GM21825 (cell line): ENCODE results near the gene GALNS.

ENCODE experiments used
- ATAC-seq: cut with Tn5 transposase; IDR thresholded peaks from one replicate; pipeline ENCODE4 v1.9.1; 2021; ENCODE audit warnings: mild to moderate bottlenecking, moderate library complexity; ENCODE audit not compliant: unreplicated experiment

GALNS gene

DNA sequence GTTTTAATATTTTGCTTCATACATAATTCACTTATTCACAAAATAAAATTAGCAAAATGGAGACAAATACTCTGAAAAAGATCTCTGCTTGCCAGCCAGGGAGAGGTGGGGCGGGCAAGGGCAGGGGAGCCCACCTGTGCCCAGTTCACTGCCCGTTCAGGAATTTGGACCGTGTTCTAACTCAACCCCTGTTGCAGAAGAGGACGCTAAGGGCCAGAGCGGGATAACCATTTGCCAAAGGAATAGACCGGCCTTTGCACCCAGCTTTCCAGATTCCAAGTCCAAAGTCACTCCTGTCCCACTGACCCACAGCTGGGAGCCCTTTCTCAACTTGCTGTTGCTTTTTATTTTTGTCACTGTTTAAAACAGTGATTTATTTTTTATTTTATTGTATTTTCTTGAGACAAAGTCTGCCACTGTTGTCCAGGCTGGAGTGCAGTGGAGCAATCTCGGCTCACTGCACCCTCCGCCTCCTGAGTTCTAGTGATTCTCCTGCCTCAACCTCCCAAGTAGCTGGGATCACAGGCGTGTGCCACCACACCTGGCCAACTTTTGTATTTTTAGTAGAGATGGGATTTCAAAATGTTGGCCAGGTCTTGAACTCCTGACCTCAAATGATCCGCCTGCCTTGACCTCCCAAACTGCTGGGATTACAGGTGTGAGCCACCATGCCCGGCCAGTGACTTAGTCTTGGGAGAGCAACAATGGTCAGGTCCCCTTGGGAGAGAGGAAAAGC is 69.0 kb downstream of the GALNS start:
- no peak for ATAC-seq

GRCh38 chr16:88785106-88785924 is 71.4 kb downstream of the GALNS start, which contains the start of gene PIEZO1:
Gene PIEZO1, minus strand, starts transcription at chr16:88785220. Its CDS starts 256 bp downstream, at chr16:88784964.
- ATAC-seq, result no peak

- no peak for ATAC-seq
Measured at GRCh38 chr16:88784856-88785105, 72.0 kb downstream of the GALNS start.

- no peak for ATAC-seq
Measured at GRCh38 chr16:88784074-88784855, 72.5 kb downstream of the GALNS start.

- ATAC-seq, result no peak
Measured at GRCh38 chr16:88783391-88784073, 73.2 kb downstream of the GALNS start.

DNA sequence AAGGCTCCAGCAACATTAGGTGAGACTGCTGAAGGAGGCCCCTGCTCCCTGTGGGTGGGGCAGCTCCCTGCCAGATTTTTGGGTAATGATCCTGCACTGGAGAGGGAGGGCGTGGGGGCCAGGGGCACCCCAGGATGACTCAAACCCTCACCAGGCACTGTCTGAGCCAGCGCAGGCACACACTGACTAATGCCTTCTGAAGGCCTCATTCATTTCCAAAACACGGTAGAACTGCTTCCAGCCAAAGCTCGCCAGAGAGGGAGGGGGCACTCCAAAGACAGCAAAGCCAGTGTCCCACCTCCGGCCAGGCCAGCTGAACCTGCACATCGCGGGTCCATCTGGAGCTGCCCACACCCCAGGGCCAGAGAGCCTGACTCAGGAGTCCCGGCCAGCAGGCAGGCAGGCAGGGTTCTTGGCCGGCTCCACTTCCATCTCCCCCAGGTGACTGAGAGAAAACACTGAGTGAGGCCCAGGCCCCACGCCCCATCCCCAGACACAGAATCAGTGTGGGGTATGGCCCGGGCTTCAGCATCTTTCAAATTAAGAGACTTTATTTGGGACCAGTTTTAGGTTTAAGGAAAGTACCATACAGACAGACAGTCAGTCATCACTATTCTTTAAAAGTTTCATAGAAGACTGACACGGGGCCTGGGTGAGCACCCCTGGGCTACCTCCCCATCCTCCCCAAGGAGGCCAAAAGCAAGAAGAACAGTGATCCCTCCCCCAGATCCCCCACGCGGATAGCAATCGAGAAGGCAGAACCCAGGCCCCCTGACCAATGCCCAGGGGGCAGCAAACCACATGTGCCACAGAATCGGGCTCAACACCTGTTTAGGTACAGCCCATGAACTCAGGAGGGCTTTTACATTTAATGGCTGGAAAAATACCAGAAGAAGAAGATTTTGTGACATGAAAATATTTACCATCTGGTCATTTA is 74.0 kb downstream of the GALNS start:
- no peak for ATAC-seq

GRCh38 chr16:88781140-88782077 is 75.3 kb downstream of the GALNS start:
- ATAC-seq, result no peak

DNA sequence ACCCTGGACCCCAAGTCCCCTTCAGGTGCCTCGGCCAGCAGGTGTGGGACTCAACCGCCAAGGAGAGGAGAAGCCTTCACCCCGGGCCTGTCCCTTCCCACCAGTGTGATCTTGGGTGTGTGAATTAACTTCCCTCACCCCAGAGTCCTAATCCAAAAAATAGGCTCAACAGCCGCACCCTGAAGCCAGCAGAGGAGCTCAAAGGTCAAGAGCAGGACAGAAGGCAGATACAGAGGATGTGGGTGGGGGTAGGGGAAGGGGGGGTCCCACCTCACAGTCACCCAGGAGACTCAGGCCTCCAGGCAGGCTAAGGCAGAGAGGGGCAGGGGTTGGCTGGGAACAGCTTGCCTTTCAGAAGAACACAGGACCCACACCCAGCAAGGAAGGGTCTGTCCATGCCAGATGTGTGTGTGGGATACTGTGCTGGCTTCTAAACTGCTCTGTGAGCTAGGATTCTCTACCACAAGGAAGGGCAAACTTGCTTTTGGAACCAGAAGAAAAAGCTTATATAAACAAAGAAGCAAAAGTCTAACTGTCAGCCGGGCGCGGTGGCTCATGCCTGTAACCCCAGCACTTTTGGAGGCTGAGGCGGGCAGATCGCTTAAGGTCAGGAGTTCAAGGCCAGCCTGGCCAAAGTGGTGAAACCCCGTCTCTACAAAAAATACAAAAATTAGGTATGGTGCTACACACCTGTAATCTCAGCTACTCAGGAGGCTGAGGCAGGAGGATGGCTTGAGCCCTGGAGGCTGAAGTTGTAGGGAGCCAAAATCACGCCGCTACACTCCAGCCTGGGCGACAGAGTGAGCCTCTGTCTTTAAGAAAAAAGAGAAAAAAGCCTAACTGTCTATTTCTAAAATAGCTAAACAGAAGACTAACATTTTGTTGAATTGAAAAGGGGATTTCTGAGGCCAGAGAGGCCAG is 76.3 kb downstream of the GALNS start:
- no peak for ATAC-seq

GRCh38 chr16:88779406-88780141 is 77.2 kb downstream of the GALNS start:
- no peak for ATAC-seq

GRCh38 chr16:88778541-88779065 is 78.1 kb downstream of the GALNS start:
- no peak for ATAC-seq

DNA sequence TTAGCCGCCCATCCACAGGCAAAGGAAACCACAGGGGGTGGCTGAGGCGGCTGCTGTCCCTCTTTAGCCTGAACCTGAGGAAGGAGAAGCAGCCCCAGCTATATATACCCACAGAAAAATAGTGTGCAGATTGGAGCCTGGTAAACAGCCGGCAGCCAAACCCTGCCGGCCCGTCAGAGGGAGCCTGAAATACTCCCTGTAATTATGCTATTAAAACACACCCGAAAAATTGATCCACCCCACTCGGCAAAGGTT is 78.5 kb downstream of the GALNS start:
- no peak for ATAC-seq

- no peak for ATAC-seq
Measured at GRCh38 chr16:88777471-88778270, 79.1 kb downstream of the GALNS start.

GRCh38 chr16:88775825-88776224 is 80.9 kb downstream of the GALNS start:
- ATAC-seq, result no peak

DNA sequence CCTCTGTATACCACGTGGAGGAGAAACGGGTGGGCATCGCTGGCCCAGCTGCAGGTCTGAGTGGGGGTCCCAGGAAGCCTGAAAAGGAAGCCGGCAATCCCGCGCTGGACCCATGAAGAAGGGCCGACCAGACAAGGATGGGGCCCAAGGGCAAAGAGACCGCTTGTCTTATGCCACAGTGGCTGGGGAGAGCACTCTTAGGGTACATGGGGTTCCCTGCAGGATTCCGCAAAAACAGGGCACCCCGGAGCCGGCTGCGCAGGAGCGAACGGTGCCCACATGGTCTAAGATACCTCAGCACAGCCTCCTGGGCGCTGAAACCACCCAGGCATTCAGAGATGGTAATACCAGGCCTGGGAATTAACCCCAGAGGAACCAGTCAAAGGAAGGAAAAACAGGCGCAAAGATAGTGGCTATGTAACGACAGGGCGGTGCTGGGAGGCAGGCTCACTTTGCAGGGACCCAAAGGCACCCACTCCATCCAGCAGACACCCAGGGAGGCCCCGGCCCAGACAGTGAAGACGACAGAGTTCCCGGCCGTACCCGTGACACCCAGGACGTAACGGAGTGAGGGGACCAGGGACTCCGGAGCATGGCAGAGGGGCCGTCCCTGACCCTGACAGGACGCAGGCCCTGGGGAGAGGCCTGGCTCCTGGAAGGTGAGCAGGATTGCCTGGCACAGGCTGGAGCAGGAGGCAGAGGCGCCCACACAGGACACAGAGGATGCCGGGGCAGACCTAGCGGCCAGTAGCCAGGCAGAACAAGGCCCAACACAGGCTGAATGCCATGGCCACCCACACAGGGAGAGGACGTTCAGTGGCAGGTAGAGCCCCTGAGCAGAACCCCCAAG is 82.0 kb downstream of the GALNS start:
- ATAC-seq, result no peak

DNA sequence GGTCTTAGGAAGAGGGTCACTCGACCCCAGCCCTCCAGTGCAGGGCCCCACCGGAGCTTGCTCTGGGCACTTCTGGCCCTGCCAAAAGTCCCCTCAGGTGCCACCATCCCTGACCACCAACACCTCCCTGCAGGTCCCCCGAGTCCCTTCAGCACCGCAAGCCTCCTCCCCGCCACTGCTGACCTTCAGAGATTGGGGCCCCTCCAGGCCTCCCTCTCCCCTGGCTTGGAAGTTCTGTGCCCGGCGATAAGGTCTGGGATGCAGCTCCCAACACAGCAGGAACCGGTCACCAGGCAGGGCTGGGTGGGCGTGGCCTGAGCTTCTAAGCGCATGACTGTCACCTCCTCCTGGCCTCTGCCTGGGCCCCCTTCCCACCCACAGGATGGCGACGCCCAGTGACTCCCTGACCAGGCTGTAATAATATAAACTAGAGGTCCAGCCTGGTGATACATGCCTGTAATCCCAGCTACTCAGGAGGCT is 82.9 kb downstream of the GALNS start:
- ATAC-seq, result no peak
